Measurements from ENCODE around the gene ABCB9.

GRCh38 chr12:122994140-122994675, 27.9 kb upstream of the ABCB9 start:
- TF ChIP-seq CTCF (IDR thresholded peaks at IDR 0.05) = no peak
- TF ChIP-seq POLR2A (IDR thresholded peaks at IDR 0.05) = no peak
- no peak for TF ChIP-seq EP300 (IDR thresholded peaks at IDR 0.05)

Data from gastroesophageal sphincter (tissue), 3 donors.